Cardiac septum (tissue), 1 donor: Measurements from ENCODE around the gene TBC1D13. TPM values are rescaled to one million over a fixed set of nuclear protein-coding genes. Genes with fewer than 3 reads are reported as not detected.
"Not testable (repeated sequence)": the region's sequence is repeated elsewhere in the genome, so short reads cannot be mapped to it uniquely, and the experiment has no call there.

Source experiments
- DNase-seq: peaks from one replicate; pipeline ENCODE4 v3.0.0-alpha.2; 2020; ENCODE audit warnings: low spot score
- intact Hi-C: fragments of 100-400 bp; cut with DNase I; formaldehyde crosslinking; loops from one replicate; pipeline ENCODE4 v1.14.0; 2022
- long read RNA-seq: library from polyadenylated mRNA; unstranded; transcript quantifications from one replicate; pipeline ENCODE4 v2.0.0, GENCODE V29; 2021
- total RNA-seq: library from RNA; stranded (reverse); fragmentation: NEBNext Ultra II Directional; extraction: Animal tissue kit (Norgen Biotek cat#: 25700); gene quantifications from one replicate; pipeline ENCODE4 v1.2.1, GENCODE V29; 2021
- donor health status: DM: no; HTN: no; CAD: no.

Gene TBC1D13, protein sequence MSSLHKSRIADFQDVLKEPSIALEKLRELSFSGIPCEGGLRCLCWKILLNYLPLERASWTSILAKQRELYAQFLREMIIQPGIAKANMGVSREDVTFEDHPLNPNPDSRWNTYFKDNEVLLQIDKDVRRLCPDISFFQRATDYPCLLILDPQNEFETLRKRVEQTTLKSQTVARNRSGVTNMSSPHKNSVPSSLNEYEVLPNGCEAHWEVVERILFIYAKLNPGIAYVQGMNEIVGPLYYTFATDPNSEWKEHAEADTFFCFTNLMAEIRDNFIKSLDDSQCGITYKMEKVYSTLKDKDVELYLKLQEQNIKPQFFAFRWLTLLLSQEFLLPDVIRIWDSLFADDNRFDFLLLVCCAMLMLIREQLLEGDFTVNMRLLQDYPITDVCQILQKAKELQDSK
- 15.7 TPM for total RNA-seq
- long read RNA-seq, transcript TBC1D13-202 (12 exons, 3,906 nt), result major isoform, 9 of 16 reads
- long read RNA-seq, partial matches to known transcripts, result 4 of 16 reads
- long read RNA-seq, other reads (novel, unspliced or antisense), result 3 of 16 reads

DNA sequence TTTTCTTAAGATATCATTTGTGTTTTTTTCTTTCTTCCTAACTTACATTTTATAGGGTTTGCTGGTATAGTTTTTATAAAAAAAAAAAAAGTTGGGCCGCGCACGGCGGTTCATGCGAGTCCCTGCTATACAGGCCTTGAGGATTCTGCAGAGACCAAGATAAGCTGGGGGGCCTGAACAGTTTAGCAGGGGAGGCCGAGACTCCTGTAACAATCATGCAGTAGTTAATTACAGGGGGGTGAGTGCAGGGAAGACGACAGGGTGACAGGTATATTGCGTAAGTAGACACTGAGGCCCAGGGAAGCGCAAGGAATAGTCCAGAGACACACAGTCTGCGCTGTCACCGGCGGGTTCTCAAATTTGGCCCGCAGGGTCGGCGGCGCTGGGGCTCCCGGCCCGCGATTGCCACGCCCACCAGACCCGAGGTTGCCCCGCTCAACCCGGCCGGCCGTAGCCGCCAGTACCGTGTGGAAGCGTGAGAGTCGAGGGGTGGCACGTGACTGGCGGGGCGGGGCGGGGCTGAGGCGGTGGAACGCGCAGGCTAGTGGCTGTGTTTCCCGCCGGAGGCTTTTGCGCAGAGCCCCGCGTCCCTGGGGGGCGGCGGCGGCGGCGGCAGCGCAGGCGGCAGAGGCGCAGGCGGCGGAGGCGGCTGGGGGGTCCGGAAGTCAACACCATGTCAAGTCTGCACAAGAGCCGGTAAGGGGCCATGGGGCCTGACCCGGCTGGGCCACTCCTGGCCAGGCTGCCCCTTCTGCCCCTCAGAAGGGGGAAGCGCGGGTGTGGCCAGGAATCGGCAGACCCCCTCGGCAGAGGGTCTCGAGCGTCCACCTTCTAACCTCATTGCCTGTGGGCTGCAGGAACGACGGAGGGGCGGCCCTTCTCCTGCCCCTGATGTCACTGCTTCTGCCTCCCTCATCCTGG lies at the start of gene TBC1D13:
TBC1D13 (plus strand) TSS at position 573 of the 921 bp plus-strand sequence; CDS start at position 674, 101 bp downstream.
- DNase-seq, result peak; percentile 94
- intact Hi-C loops, result loop anchor here (1.0 kb wide), 2 partner anchors 16 to 31 kb away; partner anchors contain the start of genes ENDOG and ZER1

DNA sequence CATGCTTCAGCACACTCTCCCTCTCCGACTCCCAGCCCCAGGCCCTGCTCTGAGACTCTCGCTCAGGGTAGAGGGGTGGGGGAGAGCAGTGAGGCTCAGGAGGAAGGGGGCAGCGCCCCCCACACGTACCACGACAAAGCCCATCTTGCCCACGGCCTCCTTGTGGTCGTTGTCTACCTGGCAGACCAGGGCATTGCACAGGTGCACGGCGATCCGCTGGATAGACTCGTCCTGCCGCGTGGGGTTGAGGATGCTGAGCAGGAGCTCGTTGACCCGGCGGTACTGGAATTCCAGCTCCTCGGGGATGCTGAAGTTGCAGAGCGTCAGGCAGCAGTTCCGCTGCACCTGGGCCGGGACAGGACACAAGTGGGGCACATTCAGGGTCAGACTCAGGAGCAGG lies 44.7 kb upstream of the TBC1D13 start:
- DNase-seq, result no peak
- intact Hi-C loops, result no loop called here

DNA sequence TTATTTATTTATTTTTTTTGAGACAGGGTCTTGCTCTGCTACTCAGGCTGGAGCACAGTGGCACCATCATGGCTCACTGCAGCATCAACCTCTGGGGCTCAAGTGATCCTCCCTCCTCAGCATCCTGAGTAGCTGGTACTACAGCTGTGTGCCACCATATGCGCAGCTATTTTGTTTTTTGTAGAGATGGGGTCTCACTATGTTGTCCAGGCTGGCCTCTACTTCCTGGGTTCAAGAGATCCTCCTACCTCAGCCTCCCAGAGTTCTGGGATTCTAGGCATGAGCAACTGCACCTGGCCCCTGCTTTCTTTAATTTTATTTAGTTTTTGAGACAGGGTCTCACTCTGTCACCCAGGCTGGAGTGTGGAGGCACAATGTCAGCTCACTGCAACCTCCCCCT lies 43.6 kb upstream of the TBC1D13 start:
- intact Hi-C loops, result no loop called here
- DNase-seq, result no peak

DNA sequence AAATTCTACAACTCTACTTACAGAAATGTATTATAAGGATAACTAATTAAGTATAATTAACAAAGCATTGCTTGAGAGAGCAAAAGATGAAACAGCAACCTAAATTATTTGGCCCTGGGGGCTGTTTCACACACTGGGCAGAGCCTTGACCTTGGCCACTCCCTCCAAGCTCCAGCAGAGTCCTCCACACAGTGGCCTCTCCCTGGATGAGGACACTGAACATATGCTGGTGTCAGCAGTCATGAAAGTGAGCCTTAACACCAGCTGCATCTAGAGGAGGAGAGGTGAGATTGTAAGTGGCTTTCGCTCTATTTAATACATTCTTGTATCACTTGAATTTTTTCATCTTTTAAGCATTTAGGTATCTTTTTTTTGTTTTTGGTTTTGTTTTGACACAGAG lies 39.8 kb upstream of the TBC1D13 start:
- intact Hi-C loops, result no loop called here
- no peak for DNase-seq

DNA sequence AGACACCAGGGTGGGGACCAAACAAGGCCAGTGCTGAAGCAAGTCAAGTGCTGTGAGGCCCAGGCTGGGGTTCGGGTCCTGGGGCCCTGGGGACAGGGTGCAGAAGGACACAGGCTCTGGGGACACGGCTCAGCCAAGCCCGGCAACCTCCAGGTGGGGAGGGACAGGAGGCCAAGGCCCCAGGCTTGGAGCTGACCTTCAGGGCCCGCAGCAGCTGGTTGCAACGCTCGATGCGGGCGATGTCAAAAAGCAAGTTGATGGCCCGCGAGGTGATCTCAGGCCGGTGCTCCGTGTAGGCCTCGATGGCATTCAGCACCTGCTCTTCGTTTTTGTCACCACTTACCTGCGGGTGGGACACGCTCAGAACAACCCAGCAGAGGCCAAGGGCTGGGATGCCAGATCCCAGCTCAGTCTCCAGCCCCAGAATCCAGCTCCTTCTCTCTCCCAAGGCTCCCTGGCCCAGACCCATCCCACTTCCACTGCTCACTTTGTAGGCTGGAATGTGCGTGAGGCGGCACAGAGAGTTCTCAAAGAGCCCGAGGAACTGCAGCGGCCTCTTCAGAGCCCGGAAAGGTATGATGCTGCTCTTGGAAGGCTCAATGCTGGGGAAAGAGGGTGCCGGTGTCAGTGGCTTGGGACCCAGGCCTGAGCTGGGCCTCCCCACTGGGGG lies 36.0 kb upstream of the TBC1D13 start:
- intact Hi-C loops, result no loop called here
- no peak for DNase-seq

DNA sequence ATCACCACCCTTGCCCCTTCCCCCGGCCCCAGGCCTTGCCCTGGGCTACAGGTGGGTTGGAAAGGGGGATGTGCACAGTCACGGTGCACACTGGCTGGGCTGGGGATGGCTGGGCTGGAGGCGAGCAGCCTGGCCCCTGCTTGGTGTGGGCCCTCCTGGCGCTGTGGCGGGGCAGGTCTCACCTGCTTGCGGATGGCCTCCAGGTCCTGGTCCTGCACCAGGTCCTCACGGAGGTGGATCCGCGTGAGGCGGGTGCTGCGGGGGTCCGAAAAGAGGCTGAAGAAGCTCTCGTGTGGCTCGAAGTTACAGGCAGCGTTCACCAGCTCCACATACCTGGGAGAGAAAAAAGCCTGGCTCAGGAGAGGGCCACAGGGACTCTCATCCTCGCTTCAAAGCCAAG lies 33.4 kb upstream of the TBC1D13 start:
- intact Hi-C loops, result no loop called here

DNA sequence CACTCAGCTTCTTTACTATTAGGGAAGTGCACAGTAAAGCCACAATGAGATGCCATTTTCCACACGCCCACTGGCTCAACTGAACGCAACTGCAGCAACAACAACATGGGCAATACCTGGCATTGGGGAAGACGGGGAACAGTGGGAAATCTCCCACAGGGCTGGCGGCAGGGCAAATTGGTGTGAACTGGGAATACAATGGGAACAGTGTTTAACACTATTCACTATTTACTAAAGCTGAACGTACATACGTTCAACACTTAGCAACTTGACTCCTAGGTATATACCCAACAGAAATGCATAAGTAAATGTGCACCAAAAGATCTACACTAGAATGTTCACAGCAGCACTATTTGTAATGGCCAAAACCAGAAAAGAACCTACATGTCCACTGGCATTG lies 29.5 kb upstream of the TBC1D13 start:
- intact Hi-C loops, result no loop called here
- no peak for DNase-seq

More for the DNA sequence above, 33.4 kb upstream of the TBC1D13 start:
- no peak for DNase-seq

DNA sequence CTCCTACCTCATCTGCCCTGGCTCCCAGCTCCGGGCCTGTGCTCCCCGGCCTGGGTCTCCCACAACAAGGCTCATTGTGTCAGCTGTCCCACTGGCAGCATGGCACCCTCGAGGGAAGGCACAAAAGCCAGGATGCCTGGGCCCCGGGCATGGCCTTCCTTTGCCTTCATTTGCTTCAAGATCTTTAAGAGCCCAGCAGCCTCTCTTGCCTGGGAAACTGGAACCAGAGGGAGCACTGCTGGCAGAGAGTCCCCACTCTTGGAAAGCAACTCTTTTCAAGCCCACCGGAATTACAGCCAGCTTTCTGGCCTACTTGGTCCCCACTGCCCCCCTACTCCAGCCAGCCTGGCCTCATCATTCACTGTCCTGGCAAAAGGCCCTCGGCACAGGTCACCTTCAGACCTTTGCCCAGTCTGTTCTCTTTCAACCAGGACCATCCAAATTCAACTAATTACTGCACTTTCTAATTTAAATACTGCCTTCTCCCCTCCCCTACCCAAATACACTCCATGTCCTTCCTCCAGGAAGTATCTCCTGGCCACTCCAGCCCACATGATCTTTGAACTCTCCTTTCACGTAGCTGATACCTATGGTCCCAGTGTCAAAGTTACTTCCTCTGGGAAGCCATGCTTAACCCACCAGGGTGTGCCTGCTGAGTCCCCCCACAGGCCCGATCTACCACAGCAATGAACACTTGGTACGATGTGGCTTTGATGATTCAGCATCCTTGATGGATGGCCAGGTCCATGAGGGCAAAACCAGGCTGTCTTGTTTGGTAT lies 24.2 kb upstream of the TBC1D13 start:
- no peak for DNase-seq
- intact Hi-C loops, result no loop called here

DNA sequence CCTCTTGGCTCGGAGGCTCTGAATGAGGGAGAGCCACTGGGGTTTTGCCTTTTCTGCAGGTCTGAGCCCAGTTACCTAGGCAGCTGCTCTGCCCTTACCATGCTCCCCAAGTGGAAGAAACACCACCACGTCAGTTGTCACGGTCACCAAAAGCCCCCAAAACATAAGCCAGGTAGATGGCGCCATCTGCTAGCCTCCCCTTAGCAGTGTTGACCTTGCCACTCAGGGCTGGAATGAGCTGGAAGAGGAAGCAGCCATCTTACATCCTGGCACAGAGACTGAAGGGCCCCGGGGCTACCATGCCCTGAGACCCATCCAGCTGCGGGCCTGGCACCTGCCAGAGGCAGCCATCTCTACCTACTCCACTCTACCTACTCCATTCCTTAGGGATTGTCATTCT lies 22.7 kb upstream of the TBC1D13 start:
- no peak for DNase-seq
- intact Hi-C loops, result no loop called here

DNA sequence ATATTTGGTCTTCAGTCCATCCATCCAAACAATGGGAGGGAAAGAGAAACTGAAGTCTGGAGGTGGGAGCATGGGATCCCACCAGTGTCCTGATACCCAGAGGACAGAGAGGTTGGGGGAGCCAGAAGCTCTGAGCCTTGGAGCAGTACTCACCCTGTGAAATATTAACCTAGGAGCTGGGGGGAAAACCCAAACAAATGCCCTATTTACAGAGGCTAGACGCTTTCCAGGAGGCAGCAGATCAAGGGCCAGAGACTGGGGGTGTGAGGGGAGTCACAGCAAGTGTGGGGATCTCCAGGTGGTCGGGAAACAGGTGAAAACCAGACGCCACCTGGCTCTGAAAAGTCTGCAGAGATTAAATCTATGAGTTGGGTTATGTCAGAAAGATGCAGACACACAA lies 21.6 kb upstream of the TBC1D13 start:
- intact Hi-C loops, result no loop called here
- DNase-seq, result no peak

DNA sequence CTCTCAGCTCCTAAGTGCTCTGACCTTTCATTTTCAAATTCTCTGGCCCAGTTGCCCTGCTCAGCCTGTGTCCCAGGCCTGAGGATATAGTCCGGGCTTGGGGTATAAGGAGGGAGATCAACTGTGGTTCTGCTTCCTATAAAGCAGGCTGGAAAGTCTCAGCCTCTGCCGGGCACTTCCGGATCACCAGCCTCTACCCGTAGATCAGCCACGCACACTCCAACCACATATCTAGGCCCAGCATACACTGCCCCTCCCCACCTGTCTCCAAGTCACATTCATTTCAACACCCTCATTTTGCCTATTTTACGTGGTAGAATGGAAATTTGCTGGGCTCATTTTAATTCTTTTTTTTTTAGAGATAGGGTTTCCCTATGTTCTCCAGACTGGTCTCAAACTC lies 18.4 kb upstream of the TBC1D13 start:
- intact Hi-C loops, result no loop called here

DNA sequence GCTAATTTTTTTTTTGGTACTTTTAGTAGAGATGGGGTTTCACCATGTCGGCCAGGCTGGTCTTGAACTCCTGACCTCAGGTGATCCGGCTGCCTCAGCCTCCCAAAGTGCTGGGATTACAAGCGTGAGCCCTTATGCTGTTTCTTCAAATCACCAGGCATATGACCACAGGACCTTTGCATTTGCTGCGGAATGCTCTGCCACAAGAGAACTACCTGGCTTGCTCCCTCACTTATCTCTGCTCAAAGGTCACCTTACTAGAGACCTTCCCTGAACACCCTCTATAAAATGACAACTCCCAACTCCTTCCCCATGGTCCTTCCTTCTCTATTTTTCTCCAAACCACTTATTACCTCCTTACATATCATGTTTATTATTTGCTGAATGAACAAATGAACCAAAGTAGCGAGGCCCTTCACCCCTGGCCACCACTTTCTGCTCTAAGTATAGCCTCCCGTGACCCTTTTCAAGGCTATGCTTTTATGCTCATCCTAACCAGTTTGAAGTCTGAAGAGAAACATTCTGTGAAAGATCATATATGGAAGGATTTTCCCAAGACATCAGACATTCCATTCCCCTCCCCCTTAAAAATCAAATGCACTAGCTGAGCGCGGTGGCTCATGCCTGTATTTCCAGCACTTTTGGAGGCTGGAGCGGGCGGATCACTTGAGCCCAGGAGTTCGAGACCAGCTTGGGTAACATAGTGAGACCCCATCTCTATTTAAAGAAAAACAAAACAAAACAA lies 16.6 kb upstream of the TBC1D13 start:
- intact Hi-C loops, result loop anchor here (1.0 kb wide), 1 partner anchor 17 kb away; the partner anchor contains the start of gene TBC1D13
- no peak for DNase-seq

More for the DNA sequence above, 18.4 kb upstream of the TBC1D13 start:
- DNase-seq, result no peak

DNA sequence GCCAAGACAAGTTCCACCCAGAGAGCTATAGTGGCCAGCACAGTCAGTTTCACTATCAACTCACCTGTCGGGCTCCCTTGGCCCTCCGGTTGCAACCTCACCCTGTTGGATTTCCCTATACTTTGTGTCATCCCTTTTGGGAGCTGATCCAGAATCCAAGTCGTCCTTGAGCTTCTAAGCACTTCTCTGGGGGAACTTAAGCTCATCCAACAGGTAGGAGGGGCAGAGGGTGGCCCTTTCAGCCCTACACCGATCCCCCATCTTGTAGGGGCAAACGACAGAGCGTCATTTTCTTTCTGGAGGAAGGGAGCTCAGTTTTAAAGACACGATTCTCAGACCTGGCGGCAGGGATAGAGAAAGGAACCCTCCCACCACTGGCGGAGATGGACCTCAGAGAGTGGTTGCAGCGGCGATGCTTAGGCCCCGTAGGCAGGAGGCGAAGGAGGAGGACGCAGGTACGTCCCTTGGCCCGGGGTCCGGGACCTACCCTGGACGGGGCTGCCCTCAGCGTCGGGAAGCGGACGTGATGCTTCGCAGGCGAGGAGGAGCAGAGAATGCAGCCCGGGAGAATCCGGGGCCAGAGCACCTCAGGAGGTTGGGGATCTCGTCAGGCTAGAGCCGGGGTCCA lies 15.8 kb upstream of the TBC1D13 start:
- DNase-seq, result no peak
- intact Hi-C loops, result loop anchor here (1.0 kb wide), 1 partner anchor 16 kb away; the partner anchor contains the start of gene TBC1D13

DNA sequence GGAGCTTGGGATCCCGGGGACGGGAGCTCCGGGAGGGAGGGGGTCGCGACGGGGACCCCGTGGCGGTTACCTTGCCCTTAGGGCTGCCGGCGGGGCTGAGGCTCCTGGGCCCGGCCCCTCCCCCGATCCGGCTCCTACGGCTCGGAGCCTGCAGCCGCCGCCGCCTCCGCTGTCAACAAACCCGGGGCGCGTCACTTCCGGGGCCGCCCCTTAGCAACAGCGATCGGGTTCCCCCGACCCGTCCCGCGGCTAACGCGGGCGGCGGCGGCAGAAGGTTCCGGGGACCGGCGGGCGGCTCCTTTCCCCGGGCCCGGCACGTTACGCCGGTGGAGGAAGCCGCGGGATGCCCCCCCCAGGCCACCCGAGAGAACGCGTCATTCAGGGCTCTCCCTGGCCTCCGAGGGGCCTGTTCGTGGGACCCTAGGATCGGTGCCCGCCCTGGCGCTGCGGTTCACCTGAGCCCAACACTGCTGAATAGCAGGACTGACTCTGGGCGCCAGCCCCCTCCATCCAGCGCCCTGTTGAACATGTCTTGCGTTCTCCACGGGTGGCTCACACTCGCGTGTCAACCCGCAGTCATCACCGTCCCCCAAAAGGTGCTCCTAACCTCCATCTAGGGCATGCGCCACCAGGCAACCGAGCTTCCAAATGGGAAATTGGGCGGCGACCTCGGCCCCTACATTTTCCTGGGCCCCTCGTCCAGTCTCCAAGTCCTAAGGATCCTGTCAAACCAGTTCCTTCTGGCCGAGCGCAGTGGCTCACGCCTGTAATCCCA lies 15.1 kb upstream of the TBC1D13 start, which contains the start of gene ZER1:
ZER1 (minus strand) TSS at position 183 of the 775 bp plus-strand sequence. CDS start 16,362 bp downstream, outside the sequence.
- peak; percentile 96 for DNase-seq
- intact Hi-C loops, result loop anchor here (1.0 kb wide), 1 partner anchor 15 kb away; the partner anchor contains the start of gene TBC1D13

DNA sequence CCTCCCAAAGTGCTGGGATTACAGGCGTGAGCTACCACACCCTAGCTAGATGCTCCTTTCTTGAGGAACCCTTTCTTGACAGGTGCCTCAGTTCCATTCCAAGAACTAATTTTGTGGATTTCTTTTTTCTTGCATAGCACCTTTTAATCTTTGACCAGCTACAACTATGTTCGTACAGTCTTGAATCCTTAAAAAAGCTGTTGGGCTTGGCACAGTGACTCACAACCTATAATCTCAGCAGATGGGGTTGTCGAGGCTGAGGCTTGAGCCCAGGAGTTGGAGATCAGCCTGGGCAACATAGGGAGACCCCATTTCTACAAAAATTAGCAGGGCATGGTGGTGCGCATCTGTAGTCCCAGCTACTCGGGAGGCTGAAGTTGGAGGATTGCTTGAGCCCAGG lies 14.0 kb upstream of the TBC1D13 start:
- intact Hi-C loops, result no loop called here
- DNase-seq, result no peak

DNA sequence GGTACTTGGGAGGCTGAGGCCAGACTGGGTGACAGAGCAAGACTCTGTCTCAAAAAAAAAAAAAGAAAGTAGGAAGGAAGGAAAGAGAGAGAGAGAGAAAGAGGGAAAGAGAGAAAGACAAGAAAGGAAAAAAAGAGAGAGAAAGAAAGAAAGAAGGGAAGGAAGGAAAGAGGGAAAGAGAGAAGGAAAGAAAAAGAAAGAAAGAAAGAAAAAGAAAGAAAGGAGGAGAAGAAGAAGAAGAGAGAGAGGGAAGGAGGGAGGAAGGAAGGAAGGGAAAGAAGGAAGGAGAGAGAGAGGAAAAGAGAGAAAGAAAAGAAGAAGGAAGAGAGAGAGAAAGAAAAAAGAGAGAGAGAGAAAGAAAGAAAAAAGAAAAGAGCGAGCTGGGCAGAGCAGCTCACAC lies 12.2 kb upstream of the TBC1D13 start:
- DNase-seq, result no peak
- intact Hi-C loops, result no loop called here

DNA sequence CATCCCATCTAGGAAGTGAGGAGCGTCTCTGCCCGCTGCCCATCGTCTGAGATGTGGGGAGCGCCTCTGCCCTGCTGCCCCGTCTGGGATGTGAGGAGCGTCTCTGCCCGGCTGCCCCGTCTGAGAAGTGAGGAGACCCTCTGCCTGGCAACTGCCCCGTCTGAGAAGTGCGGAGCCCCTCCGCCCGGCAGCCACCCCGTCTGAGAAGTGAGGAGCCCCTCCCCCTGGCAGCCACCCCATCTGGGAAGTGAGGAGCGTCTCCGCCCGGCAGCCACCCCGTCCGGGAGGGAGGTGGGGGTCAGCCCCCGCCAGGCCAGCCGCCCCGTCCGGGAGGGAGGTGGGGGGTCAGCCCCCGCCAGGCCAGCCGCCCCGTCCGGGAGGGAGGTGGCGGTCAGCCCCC lies 7.0 kb upstream of the TBC1D13 start:
- DNase-seq, intact Hi-C loops: not testable (repeated sequence)
